Measurements from ENCODE around the gene PRR22. TPM values are rescaled to one million over a fixed set of nuclear protein-coding genes. Genes with fewer than 3 reads are reported as not detected.

The PRR22 gene
- total RNA-seq, 4 donors from 2014 or later = 0.19 to 1.2 (median 1.0) TPM

DNA sequence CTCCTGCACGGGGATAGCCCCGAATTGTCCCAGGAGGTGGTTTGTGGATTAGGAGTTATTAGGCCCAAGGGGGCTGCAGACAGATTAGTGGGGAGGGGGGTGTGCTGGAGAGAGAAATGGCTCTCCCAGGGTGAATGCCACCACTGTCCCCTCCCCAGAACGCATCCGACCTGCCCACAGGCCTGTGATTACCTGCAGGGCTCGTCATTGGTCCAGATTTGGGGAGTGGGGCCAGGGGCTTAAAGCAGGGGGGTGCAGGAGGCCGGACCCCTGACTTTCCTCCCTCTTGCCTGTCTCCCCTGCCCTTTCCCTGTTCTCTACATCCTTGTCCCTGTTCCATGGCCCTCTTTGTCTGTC, 21.6 kb upstream of the PRR22 start:
- H3K9me3 ChIP-seq = no peaks in the 10 kb centered on the region
- H3K4me3 ChIP-seq = peak overlapping the region; percentile 65 to 78 (median 72)
- TF ChIP-seq, protein P1, sequence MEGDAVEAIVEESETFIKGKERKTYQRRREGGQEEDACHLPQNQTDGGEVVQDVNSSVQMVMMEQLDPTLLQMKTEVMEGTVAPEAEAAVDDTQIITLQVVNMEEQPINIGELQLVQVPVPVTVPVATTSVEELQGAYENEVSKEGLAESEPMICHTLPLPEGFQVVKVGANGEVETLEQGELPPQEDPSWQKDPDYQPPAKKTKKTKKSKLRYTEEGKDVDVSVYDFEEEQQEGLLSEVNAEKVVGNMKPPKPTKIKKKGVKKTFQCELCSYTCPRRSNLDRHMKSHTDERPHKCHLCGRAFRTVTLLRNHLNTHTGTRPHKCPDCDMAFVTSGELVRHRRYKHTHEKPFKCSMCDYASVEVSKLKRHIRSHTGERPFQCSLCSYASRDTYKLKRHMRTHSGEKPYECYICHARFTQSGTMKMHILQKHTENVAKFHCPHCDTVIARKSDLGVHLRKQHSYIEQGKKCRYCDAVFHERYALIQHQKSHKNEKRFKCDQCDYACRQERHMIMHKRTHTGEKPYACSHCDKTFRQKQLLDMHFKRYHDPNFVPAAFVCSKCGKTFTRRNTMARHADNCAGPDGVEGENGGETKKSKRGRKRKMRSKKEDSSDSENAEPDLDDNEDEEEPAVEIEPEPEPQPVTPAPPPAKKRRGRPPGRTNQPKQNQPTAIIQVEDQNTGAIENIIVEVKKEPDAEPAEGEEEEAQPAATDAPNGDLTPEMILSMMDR (IDR thresholded peaks at IDR 0.05) = no peak
- intact Hi-C loops (cut with DNase I) = loop anchor here (10.0 kb wide), 1 partner anchor 219 kb away; no protein-coding TSS in a partner anchor
- H3K4me1 ChIP-seq = peaks cover 17 to 38% (median 30%) of the 10 kb centered on the region in 4 donors
- DNase-seq (ENCODE audit: extremely low spot score) = no peak
- WGBS = 43% methylated on average over 4 of the region's 6 CpGs
- peaks cover 0 to 39% (median 5%) of the 10 kb centered on the region in 4 donors for H3K27me3 ChIP-seq
- H3K36me3 ChIP-seq = peaks cover 0 to 8% (median 0%) of the 10 kb centered on the region in 4 donors
- H3K27ac ChIP-seq (replicated peaks in 1 of 4) = peak overlapping the region; percentile 89 to 92 (median 90)

DNA sequence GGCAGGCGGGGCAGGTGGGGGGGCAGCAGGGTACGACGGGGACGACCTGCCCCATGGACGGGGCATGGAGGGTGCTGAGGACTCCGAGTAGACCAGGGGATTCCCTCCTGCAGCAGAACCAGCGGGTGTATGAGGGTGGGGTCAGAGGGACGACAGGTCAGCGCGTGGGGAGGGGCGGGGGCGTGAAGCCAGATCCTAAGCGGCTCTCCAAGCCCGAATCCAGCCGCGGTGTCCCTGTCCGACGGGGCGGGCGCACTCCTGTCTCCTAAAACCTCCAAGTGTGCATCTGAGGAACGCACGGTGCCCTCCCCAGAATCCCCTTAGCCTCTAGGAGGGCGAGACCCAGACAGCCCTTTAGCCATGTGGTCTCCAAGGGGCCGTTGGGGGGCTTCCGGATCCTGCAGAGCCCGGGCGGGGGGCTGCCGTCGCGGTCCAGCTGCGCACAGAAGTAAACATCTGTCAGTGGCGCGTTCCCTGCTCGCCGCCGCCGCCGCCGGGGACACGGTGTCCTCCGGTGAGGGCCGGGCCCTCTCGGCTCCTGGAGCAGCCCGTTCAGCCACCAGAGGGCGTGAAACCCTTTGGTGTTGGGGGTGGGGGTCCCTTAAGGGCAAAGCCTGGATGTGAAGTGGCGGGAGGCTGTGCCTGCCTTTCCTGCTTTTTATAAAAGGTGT, 21.1 kb upstream of the PRR22 start:
- Histone ChIP-seq H3K36me3 (peaks cover 0 to 8% (median 0%) of the 10 kb centered on the region in 4 donors), H3K4me1 (peaks cover 17 to 38% (median 30%) of the 10 kb centered on the region in 4 donors), H3K27ac (replicated peaks in 1 of 4) (peak overlapping the region; percentile 89 to 92 (median 90)), H3K27me3 (peaks cover 0 to 44% (median 5%) of the 10 kb centered on the region in 4 donors), H3K9me3 (no peaks in the 10 kb centered on the region), H3K4me3 (peak overlapping the region; percentile 65 to 78 (median 72))
- DNase-seq (ENCODE audit: extremely low spot score) = no peak
- TF ChIP-seq POLR2AphosphoS5 (IDR thresholded peaks at IDR 0.05) = peak; percentile 75 to 77
- peak; percentile 50 for TF ChIP-seq EP300 (IDR thresholded peaks at IDR 0.05)
- TF ChIP-seq POLR2A (IDR thresholded peaks at IDR 0.05; ENCODE audit: low read depth) = no peak
- TF ChIP-seq, protein P1 (IDR thresholded peaks at IDR 0.05) = peak; percentile 85 to 92 (median 87)
- WGBS = 3% methylated on average over 19 of the region's 46 CpGs
- intact Hi-C loops (cut with DNase I) = loop anchor here (10.0 kb wide), 1 partner anchor 219 kb away; no protein-coding TSS in a partner anchor

DNA sequence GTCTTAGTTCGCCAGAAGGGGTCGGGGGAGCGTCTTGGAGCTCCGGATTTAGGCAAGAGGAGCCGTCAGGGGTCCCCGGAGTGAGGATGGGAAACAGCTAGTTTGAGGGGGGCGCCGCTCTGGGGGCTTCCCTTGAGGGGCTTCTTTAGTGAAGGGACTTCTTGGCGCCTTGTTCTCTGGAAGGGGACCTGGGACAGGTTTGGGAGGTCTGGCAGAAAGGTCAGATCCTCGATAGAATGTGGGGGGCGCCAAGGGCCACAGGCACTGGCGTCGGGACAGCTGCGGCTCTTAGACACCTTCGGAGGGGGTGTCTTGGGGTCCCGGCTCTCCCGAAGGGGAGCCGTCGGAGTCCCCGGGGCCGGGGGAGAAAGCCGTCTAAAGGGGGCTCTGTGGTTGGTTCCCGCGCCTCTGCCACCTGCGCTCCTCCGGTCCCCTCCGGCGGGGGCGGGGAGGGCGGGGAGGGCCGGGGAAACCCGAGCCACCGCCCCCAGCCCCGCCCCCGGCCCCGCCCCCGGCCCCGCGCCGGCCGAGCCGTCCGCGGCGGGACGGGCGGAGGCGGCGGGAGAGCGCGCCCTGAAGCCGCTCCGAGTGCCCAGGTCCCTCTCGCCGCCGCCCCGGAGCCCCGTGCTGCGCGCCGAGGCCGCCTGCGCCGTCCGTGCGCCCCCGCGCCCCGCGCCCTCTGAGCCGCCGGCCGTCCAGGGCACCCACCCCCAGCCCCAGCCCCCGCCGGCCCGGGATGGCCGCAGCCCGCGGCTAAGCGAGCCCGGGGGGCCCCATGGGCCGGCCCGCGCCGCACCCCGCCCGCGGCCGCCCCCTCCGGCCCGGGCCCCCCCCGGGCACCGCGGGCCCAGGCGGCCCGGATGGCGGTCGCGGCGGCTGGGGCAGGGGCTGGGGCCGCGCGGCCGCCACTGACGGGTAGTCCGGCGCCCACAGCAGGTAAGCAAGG, 20.2 kb upstream of the PRR22 start, which contains the start of gene NRTN:
NRTN (plus strand) TSS at position 552 of the 946 bp plus-strand sequence. CDS start 19,099 bp downstream, outside the sequence.
- Histone ChIP-seq H3K27ac (replicated peaks in 1 of 4) (peak within 1 kb of the TSS; percentile 89 to 92 (median 90)), H3K27me3 (peaks cover 0 to 52% (median 5%) of the 10 kb centered on the region in 4 donors), H3K9me3 (no peaks in the 10 kb centered on the region), H3K4me3 (peak within 1 kb of the TSS; percentile 65 to 78 (median 72)), H3K4me1 (peaks cover 17 to 38% (median 30%) of the 10 kb centered on the region in 4 donors), H3K36me3 (peaks cover 0 to 8% (median 0%) of the 10 kb centered on the region in 4 donors)
- no peak for DNase-seq (ENCODE audit: extremely low spot score)
- TF ChIP-seq POLR2A (IDR thresholded peaks at IDR 0.05; ENCODE audit: low read depth) (no peak), POLR2AphosphoS5 (IDR thresholded peaks at IDR 0.05) (peak in 1 of 2 donors; percentile 25)
- 11% methylated on average over 12 of the region's 107 CpGs for WGBS
- intact Hi-C loops (cut with DNase I) = loop anchor here (1.0 to 10.0 kb wide), 2 partner anchors 88 to 220 kb away; no protein-coding TSS in a partner anchor

DNA sequence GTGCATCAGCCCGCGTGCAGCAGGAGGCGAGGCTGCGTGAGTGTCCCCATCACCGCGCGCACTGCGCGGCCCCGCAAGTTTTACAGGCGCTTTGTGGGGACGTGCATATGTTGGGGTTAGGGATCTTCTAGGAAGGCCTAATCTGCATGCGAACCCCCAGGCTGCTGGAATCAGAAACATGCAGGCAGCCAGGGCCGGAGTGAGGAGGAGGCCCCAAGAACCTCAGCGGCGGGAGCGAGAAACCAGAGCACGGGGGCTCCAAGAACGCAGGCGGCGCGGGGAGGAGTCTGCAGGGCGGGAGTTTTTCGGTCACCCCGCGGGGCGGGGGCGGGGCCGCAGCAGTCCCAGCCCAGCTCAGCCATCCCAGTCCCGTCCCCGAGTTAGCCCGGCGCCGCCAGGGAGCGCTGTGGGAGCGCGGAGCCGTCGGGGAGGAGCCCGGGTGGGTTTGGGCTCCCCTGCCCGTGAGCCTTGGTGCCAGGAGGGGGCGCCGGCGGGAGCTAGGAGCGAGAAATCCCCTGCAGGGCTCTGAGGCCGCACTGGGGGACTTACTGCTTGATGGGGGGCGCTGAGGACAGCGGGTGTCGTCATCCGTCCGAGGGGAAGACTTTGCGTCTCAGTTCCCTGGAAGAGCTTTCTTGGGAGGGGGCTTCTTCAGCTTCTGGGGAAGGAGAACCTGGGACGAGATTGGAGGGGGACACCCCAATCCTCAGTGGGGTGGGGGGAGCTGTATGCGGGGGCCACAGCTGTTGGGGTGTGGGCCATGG, 19.4 kb upstream of the PRR22 start:
- Histone ChIP-seq H3K27me3 (peaks cover 0 to 61% (median 5%) of the 10 kb centered on the region in 4 donors), H3K4me1 (peaks cover 17 to 38% (median 30%) of the 10 kb centered on the region in 4 donors), H3K9me3 (no peaks in the 10 kb centered on the region), H3K4me3 (peak overlapping the region; percentile 65 to 78 (median 72)), H3K27ac (replicated peaks in 1 of 4) (peak overlapping the region; percentile 74 to 92 (median 89)), H3K36me3 (peaks cover 0 to 8% (median 0%) of the 10 kb centered on the region in 4 donors)
- intact Hi-C loops (cut with DNase I) = loop anchor here (1.0 to 10.0 kb wide), 2 partner anchors 88 to 221 kb away; no protein-coding TSS in a partner anchor
- DNase-seq (ENCODE audit: extremely low spot score) = peak; percentile 95
- 10% methylated on average over 9 of the region's 54 CpGs for WGBS
- TF ChIP-seq EP300 (IDR thresholded peaks at IDR 0.05) (no peak), POLR2AphosphoS5 (IDR thresholded peaks at IDR 0.05) (peak; percentile 50 to 75), POLR2A (IDR thresholded peaks at IDR 0.05; ENCODE audit: low read depth) (no peak)
- TF ChIP-seq, protein P1 (IDR thresholded peaks at IDR 0.05) = peak; percentile 95 to 98 (median 98)

Data from esophagus muscularis mucosa (tissue), 4 donors.